ENCODE measurements around the gene ADD1.
"Not testable (repeated sequence)": the region's sequence is repeated elsewhere in the genome, so short reads cannot be mapped to it uniquely, and the experiment has no call there.

ADD1 gene

GRCh38 chr4:2937986-2938385 lies 94.3 kb downstream of the ADD1 start:
- no peak for DNase-seq

GRCh38 chr4:2938411-2938810 lies 94.8 kb downstream of the ADD1 start:
- not testable (repeated sequence) for DNase-seq

GRCh38 chr4:2938906-2939305 lies 95.3 kb downstream of the ADD1 start:
- DNase-seq = no peak

GRCh38 chr4:2939383-2940243 lies 96.0 kb downstream of the ADD1 start:
- DNase-seq = no peak

- DNase-seq = no peak
These were observed 96.9 kb downstream of the ADD1 start for GRCh38 chr4:2940267-2941137.

GRCh38 chr4:2941138-2942036 lies 97.7 kb downstream of the ADD1 start:
- DNase-seq = no peak

GRCh38 chr4:2942037-2942531 lies 98.4 kb downstream of the ADD1 start:
- no peak for DNase-seq

- no peak for DNase-seq
These were observed 99.1 kb downstream of the ADD1 start for GRCh38 chr4:2942532-2943363.

- DNase-seq = no peak
These were observed 99.9 kb downstream of the ADD1 start for GRCh38 chr4:2943364-2944090.

GRCh38 chr4:2944091-2944482 lies 100.4 kb downstream of the ADD1 start:
- no peak for DNase-seq

- no peak for DNase-seq
These were observed 101.2 kb downstream of the ADD1 start for GRCh38 chr4:2944586-2945526.

GRCh38 chr4:2945619-2946604 lies 102.3 kb downstream of the ADD1 start:
- not testable (repeated sequence) for DNase-seq

GRCh38 chr4:2946812-2947600 lies 103.4 kb downstream of the ADD1 start:
- DNase-seq = no peak

GRCh38 chr4:2947926-2948325 lies 104.3 kb downstream of the ADD1 start:
- DNase-seq = no peak

GRCh38 chr4:2948895-2949781 lies 105.5 kb downstream of the ADD1 start:
- DNase-seq = no peak

GRCh38 chr4:2949782-2950125 lies 106.1 kb downstream of the ADD1 start:
- DNase-seq = no peak
